Measurements from ENCODE around the gene RPA1. TPM values are rescaled to one million over a fixed set of nuclear protein-coding genes. Genes with fewer than 3 reads are reported as not detected.

Gene RPA1
- total and polyA plus RNA-seq, 9 of the 15 experiments (the other 6 are each of a cell fraction or from before 2014, with no cell fraction given): 25.2 to 125 (median 47.4) TPM

GRCh38 chr17:1783271-1783670, 46.5 kb upstream of the RPA1 start:
- ATAC-seq (no peak), FAIRE-seq (no peak), DNase-seq (ENCODE audit: extremely low read depth in 1 of 4, low spot score in 3 of 4) (no peak)
- Histone ChIP-seq H3K4me3 (no peak overlapping the region), H3K27ac (ENCODE audit: extremely low read depth, low read depth, low read length) (no peak overlapping the region), H3K4me1 (replicated peaks in 1 of 2; ENCODE audit: control insufficient read depth in 2 of 2, insufficient read depth in 2 of 2, low read length in 2 of 2) (peaks cover 5 to 8% of the 10 kb centered on the region in 2 experiments; a peak in 4 of 5 replicates), H3K9ac (ENCODE audit: insufficient read depth in 1 of 2, low read depth in 2 of 2, low read length in 2 of 2) (0 out of 4 replicates have a peak overlapping the region, but pooled peaks of 1 of the 2 experiments have one; percentile 17), H3K9me3 (replicated peaks; ENCODE audit: control insufficient read depth, insufficient read depth, low read depth, low read length) (no peaks in the 10 kb centered on the region), H3K9me1 (ENCODE audit: control insufficient read depth, insufficient read depth, low read length) (no peaks in the 10 kb centered on the region), H4K20me1 (replicated peaks; ENCODE audit: control insufficient read depth, insufficient read depth, low read length) (no peaks in the 10 kb centered on the region), H3K27me3 (ENCODE audit: control insufficient read depth in 2 of 2, insufficient read depth in 2 of 2, low read length in 2 of 2) (no peaks in the 10 kb centered on the region), H3K79me2 (ENCODE audit: control insufficient read depth, insufficient read depth, low read length) (no peaks in the 10 kb centered on the region), H3K36me3 (ENCODE audit: control insufficient read depth, insufficient read depth, low read length) (peaks cover 57% of the 10 kb centered on the region), H3K4me2 (ENCODE audit: insufficient read depth, low read length) (no peak overlapping the region), H2AFZ (ENCODE audit: low read depth, low read length) (no peak overlapping the region)
- BruUV-seq (replicated peaks): no TSS peak
- ChIA-PET POLR2A (interaction anchor here (0.6 to 1.0 kb wide), 4 partner anchors 13 to 70 kb away, joined by 3 to 4 read pairs (median 3); no protein-coding TSS in a partner anchor), CTCF (ENCODE audit: low intra/inter-chr PET ratio) (interaction anchor here (2.1 to 2.4 kb wide), 2 partner anchors 62 to 114 kb away, joined by 7 to 10 read pairs; no protein-coding TSS in a partner anchor)
- intact Hi-C loops (cut with micrococcal nuclease): loop anchor here (5.0 kb wide), 2 partner anchors 61 to 116 kb away; partner anchors contain the start of gene WDR81
- in situ Hi-C loops (cut with MboI): no loop called here
- no peak for TF ChIP-seq MYBL2 (IDR thresholded peaks at IDR 0.05; ENCODE audit: low read depth)
- TF ChIP-seq MYBL2 (CRISPR knock-in tag; IDR thresholded peaks at IDR 0.05; ENCODE audit: borderline replicate concordance): no peak
- TF ChIP-seq, protein P1, sequence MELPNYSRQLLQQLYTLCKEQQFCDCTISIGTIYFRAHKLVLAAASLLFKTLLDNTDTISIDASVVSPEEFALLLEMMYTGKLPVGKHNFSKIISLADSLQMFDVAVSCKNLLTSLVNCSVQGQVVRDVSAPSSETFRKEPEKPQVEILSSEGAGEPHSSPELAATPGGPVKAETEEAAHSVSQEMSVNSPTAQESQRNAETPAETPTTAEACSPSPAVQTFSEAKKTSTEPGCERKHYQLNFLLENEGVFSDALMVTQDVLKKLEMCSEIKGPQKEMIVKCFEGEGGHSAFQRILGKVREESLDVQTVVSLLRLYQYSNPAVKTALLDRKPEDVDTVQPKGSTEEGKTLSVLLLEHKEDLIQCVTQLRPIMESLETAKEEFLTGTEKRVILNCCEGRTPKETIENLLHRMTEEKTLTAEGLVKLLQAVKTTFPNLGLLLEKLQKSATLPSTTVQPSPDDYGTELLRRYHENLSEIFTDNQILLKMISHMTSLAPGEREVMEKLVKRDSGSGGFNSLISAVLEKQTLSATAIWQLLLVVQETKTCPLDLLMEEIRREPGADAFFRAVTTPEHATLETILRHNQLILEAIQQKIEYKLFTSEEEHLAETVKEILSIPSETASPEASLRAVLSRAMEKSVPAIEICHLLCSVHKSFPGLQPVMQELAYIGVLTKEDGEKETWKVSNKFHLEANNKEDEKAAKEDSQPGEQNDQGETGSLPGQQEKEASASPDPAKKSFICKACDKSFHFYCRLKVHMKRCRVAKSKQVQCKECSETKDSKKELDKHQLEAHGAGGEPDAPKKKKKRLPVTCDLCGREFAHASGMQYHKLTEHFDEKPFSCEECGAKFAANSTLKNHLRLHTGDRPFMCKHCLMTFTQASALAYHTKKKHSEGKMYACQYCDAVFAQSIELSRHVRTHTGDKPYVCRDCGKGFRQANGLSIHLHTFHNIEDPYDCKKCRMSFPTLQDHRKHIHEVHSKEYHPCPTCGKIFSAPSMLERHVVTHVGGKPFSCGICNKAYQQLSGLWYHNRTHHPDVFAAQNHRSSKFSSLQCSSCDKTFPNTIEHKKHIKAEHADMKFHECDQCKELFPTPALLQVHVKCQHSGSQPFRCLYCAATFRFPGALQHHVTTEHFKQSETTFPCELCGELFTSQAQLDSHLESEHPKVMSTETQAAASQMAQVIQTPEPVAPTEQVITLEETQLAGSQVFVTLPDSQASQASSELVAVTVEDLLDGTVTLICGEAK (IDR thresholded peaks at IDR 0.05): 0 out of 2 replicates have a peak, but pooled peaks have one; percentile 23
- TF ChIP-seq, protein P1 (CRISPR knock-in tag; IDR thresholded peaks at IDR 0.05): no peak
- 89% methylated on average over 19 of the region's 19 CpGs for WGBS (ENCODE audit: insufficient coverage, low coverage, missing lambda C conversion rate)
